GM18498 (cell line): ENCODE measurements around the gene ZNF436.
"Not testable (repeated sequence)": the region's sequence is repeated elsewhere in the genome, so short reads cannot be mapped to it uniquely, and the experiment has no call there.

Source experiments
- ATAC-seq: cut with Tn5 transposase; IDR thresholded peaks from one replicate; pipeline ENCODE4 v1.9.1; 2021; ENCODE audit warnings: mild to moderate bottlenecking, moderate library complexity; ENCODE audit not compliant: unreplicated experiment

ZNF436 gene

DNA sequence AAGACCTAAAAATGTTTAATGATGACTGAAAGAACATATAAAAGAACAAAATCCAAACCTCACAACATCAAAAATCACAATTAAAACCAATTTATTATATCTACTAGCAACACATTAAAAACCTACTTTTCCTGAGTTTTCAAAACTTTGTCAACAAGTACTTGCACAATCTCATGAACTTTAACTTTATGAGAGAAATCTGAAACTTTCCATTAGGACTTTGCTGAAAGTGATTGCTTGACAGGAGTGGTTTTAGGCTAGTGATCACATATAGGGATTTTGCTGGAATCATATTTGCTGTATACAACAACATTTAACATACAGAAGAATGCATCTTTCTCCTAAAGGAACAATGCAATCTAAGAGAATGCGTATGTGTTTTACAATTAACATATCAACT is 38.8 kb downstream of the ZNF436 start:
- ATAC-seq, result no peak

DNA sequence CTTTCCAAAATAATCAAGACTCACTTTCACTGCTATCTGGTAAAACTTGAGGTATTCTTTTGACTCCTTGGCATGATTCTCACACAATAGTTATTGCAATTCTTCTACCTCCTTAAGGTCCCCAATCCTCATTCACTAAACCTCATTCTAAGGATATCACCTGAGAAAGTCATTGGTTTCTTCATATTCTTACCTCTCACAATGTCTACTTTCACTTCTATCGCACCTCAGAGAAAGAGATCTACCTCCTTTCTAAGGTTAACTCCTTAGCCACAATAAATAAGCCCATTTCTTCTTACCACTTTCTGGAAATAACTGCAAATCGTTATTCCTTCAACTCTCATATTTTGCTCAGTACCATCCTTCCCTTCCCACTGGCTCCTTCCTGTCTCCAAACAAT is 44.2 kb downstream of the ZNF436 start:
- no peak for ATAC-seq

DNA sequence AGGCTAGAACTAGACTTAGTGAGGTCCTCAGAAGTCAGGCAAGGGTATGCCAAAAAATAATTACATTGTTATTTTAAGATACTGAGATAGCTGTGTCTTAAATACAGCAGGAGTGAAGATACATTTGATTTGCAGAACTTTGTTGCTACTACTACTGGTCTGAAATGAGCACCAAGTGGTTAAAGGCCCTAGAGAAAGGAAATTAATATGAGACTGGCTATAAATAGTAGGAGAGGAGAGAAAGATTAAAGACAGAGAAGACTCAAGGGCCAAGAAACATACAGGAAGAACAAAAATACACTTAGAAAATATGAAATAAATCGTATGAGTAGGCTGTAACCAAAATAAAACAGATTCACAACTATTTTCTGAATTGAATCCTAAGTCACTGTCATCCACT is 46.9 kb downstream of the ZNF436 start:
- no peak for ATAC-seq

DNA sequence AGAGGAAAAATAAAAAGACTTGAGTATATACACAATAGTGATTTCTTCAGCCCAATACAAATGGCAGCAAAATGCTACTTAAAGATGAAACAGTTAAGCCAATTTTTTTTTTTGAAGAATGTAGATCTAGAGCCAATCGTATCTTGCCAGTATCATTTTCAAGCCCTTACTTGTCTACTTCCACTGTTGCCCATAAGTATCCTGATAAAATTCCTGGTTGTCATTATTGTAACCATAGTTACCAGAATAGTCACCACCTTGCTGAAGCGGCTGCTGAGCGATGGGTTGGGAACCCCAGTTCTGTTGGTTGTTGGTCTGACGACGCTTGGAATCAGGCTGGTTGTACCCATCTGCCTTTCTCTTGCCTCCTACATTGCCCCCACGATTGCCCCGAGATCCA is 59.4 kb downstream of the ZNF436 start:
- ATAC-seq, result not testable (repeated sequence)
